Measurements from ENCODE around the gene NTMT1. TPM values are rescaled to one million over a fixed set of nuclear protein-coding genes. Genes with fewer than 3 reads are reported as not detected.

NTMT1 gene
- total and polyA plus RNA-seq, 9 of the 15 experiments (the other 6 are each of a cell fraction or from before 2014, with no cell fraction given) = 42.1 to 116 (median 74.7) TPM

- Histone ChIP-seq H4K20me1 (replicated peaks; ENCODE audit: control insufficient read depth, insufficient read depth, low read length) (no peaks in the 10 kb centered on the region), H3K79me2 (ENCODE audit: control insufficient read depth, insufficient read depth, low read length) (no peaks in the 10 kb centered on the region), H3K27me3 (ENCODE audit: control insufficient read depth in 2 of 2, insufficient read depth in 2 of 2, low read length in 2 of 2) (no peaks in the 10 kb centered on the region), H3K4me3 (no peak overlapping the region), H3K36me3 (ENCODE audit: control insufficient read depth, insufficient read depth, low read length) (no peaks in the 10 kb centered on the region), H3K9me1 (ENCODE audit: control insufficient read depth, insufficient read depth, low read length) (no peaks in the 10 kb centered on the region), H3K4me1 (replicated peaks in 1 of 2; ENCODE audit: control insufficient read depth in 2 of 2, insufficient read depth in 2 of 2, low read length in 2 of 2) (peaks cover 8 to 28% of the 10 kb centered on the region in 2 experiments; a peak in 4 of 5 replicates), H3K27ac (ENCODE audit: extremely low read depth, low read depth, low read length) (no peak overlapping the region), H3K4me2 (ENCODE audit: insufficient read depth, low read length) (no peak overlapping the region), H2AFZ (ENCODE audit: low read depth, low read length) (no peak overlapping the region), H3K9ac (ENCODE audit: insufficient read depth in 1 of 2, low read depth in 2 of 2, low read length in 2 of 2) (no peak overlapping the region), H3K9me3 (replicated peaks; ENCODE audit: control insufficient read depth, insufficient read depth, low read depth, low read length) (no peaks in the 10 kb centered on the region)
- 37% methylated on average over 11 of the region's 11 CpGs for WGBS (ENCODE audit: insufficient coverage, low coverage, missing lambda C conversion rate)
- FAIRE-seq = no peak
- in situ Hi-C loops (cut with MboI) (no loop called here), intact Hi-C loops (cut with micrococcal nuclease) (no loop called here)
- ChIA-PET CTCF (ENCODE audit: low intra/inter-chr PET ratio) (no interaction called here), POLR2A (interaction anchor here (0.7 kb wide), 1 partner anchor 17 kb away, joined by 3 read pairs; no protein-coding TSS in a partner anchor)
- ATAC-seq = no peak
- DNase-seq (ENCODE audit: extremely low read depth in 1 of 4, low spot score in 3 of 4) = no peak
- no TSS peak for BruUV-seq (replicated peaks)
- TF ChIP-seq ZBTB2 (IDR thresholded peaks at IDR 0.05) (no peak), TCF15 (CRISPR knock-in tag; IDR thresholded peaks at IDR 0.05) (no peak), HNRNPH1 (optimal IDR thresholded peaks at IDR 0.05; ENCODE audit: low read depth, low read length) (no peak), ZNF232 (CRISPR knock-in tag; IDR thresholded peaks at IDR 0.05) (no peak), AFF4 (CRISPR knock-in tag; IDR thresholded peaks at IDR 0.05) (no peak), ZNF134 (CRISPR knock-in tag; conservative IDR thresholded peaks at IDR 0.05) (no peak), ZBTB7A (IDR thresholded peaks at IDR 0.05; ENCODE audit: borderline replicate concordance, control insufficient read depth, low read depth, low read length) (no peak), PRDM10 (IDR thresholded peaks at IDR 0.05; ENCODE audit: partially characterized antibody) (no peak), HMG20B (CRISPR knock-in tag; IDR thresholded peaks at IDR 0.05) (no peak)
Observed at GRCh38 chr9:129580211-129580915, 45.6 kb upstream of the NTMT1 start.

Data from K562 (cell line).